ENCODE results near the gene MCF2L. TPM values are rescaled to one million over a fixed set of nuclear protein-coding genes. Genes with fewer than 3 reads are reported as not detected.

Gene MCF2L
- total RNA-seq, 1 donor from 2014 or later, result 83.0 TPM

GRCh38 chr13:113119822-113120189 lies 150.8 kb downstream of the MCF2L start:
- TF ChIP-seq, protein P1, sequence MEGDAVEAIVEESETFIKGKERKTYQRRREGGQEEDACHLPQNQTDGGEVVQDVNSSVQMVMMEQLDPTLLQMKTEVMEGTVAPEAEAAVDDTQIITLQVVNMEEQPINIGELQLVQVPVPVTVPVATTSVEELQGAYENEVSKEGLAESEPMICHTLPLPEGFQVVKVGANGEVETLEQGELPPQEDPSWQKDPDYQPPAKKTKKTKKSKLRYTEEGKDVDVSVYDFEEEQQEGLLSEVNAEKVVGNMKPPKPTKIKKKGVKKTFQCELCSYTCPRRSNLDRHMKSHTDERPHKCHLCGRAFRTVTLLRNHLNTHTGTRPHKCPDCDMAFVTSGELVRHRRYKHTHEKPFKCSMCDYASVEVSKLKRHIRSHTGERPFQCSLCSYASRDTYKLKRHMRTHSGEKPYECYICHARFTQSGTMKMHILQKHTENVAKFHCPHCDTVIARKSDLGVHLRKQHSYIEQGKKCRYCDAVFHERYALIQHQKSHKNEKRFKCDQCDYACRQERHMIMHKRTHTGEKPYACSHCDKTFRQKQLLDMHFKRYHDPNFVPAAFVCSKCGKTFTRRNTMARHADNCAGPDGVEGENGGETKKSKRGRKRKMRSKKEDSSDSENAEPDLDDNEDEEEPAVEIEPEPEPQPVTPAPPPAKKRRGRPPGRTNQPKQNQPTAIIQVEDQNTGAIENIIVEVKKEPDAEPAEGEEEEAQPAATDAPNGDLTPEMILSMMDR (IDR thresholded peaks at IDR 0.05; ENCODE audit: partially characterized antibody, unreplicated experiment), result no peak
- H3K4me1 Mint-ChIP-seq (ENCODE audit: low read depth, unreplicated experiment), result peaks cover 6% of the 10 kb centered on the region
- no peak for DNase-seq
- H3K9me3 Mint-ChIP-seq (ENCODE audit: unreplicated experiment), result peaks cover 6% of the 10 kb centered on the region
- H3K4me3 Mint-ChIP-seq (ENCODE audit: unreplicated experiment), result no peak overlapping the region
- H3K36me3 Mint-ChIP-seq (ENCODE audit: unreplicated experiment), result peaks cover 3% of the 10 kb centered on the region
- no peak overlapping the region for H3K27ac Mint-ChIP-seq (ENCODE audit: unreplicated experiment)
- H3K27me3 Mint-ChIP-seq (ENCODE audit: unreplicated experiment), result peaks cover 17% of the 10 kb centered on the region

DNA sequence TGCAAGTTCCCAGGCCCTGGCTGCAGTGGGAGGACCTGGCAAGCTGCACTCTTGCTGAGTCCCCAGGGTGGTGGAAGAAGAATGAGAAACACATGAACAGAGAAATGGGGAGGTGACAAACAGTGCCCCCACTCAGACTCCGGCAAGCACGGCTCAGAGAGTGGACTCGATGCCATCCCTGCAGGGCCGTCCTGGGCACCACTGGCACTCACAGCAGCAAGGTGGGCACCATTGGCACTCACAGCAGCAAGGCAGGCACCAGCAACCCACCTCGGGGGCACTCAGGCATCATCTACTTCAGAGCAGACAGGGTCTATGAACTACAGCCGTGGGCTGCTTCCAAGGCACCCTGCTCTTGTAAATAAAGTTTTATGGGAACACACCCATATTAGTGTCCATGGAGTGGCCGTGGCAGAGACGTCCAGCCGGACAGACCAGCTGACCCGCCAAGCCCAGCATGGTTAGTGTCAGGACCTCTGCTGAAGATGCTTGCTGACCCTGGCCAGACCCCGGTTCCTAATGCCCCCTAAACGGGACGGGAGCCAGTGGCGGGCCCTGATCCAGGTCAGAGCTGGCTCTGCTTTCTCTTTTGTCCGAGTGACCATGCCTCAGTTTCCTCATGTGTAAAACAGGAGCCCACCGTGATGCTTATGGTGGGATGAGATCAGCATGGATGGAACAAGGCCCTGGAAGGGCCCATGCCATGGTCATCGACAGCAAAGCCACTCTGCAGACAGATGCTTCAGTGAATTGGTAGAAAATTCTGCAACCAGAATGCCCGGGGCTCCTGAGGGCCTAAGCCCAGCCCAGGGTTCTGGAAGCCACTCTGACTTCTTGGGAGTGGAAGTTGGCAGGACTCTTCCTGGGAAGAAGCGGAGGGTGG lies 151.5 kb downstream of the MCF2L start:
- peaks cover 3% of the 10 kb centered on the region for H3K36me3 Mint-ChIP-seq (ENCODE audit: unreplicated experiment)
- H3K4me3 Mint-ChIP-seq (ENCODE audit: unreplicated experiment), result no peak overlapping the region
- H3K4me1 Mint-ChIP-seq (ENCODE audit: low read depth, unreplicated experiment), result peaks cover 6% of the 10 kb centered on the region
- H3K9me3 Mint-ChIP-seq (ENCODE audit: unreplicated experiment), result peaks cover 6% of the 10 kb centered on the region
- TF ChIP-seq, protein P1 (IDR thresholded peaks at IDR 0.05; ENCODE audit: partially characterized antibody, unreplicated experiment), result no peak
- no peak overlapping the region for H3K27ac Mint-ChIP-seq (ENCODE audit: unreplicated experiment)
- DNase-seq, result peak; percentile 7
- peaks cover 17% of the 10 kb centered on the region for H3K27me3 Mint-ChIP-seq (ENCODE audit: unreplicated experiment)

DNA sequence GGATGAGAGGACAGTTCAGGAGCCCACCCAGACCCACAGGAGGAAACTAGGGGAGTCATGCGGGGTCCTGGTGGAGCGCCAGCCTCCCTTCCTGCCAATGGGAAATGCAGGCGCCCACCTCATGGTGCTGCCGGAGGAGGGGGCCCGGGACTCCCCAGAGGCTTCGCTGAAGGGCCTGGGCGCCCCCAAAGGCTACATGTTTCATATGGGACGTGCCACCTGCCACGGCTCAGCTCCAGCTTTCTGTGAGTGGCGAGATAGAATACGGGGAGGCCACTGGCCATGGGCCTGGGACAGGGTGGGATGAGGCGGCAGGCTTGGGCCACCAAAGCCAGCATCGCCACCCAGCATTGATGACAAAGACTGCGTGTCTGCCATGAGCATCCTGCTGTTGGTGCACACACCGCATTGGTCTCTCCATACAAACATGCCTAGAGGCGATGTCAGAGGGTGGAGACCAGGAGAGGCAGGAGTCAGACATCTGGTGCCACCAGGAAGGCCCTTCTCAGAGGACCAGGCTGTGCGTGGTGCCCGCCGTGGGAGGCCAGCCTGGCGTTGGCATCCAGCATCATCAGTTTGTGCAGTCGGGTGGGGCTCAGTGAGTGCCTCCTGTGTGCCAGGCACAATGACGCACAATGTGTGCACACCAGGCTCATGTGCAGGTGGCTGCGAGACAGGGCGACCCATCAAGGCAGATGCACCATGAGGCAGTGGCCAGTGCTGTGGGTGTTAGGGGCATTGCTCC lies 152.3 kb downstream of the MCF2L start:
- peak; percentile 9 for DNase-seq
- Mint-ChIP-seq H3K9me3 (ENCODE audit: unreplicated experiment) (peaks cover 6% of the 10 kb centered on the region), H3K36me3 (ENCODE audit: unreplicated experiment) (peaks cover 3% of the 10 kb centered on the region), H3K27ac (ENCODE audit: unreplicated experiment) (no peak overlapping the region), H3K4me1 (ENCODE audit: low read depth, unreplicated experiment) (peaks cover 6% of the 10 kb centered on the region), H3K4me3 (ENCODE audit: unreplicated experiment) (no peak overlapping the region), H3K27me3 (ENCODE audit: unreplicated experiment) (peaks cover 17% of the 10 kb centered on the region)
- TF ChIP-seq, protein P1 (IDR thresholded peaks at IDR 0.05; ENCODE audit: partially characterized antibody, unreplicated experiment), result no peak

DNA sequence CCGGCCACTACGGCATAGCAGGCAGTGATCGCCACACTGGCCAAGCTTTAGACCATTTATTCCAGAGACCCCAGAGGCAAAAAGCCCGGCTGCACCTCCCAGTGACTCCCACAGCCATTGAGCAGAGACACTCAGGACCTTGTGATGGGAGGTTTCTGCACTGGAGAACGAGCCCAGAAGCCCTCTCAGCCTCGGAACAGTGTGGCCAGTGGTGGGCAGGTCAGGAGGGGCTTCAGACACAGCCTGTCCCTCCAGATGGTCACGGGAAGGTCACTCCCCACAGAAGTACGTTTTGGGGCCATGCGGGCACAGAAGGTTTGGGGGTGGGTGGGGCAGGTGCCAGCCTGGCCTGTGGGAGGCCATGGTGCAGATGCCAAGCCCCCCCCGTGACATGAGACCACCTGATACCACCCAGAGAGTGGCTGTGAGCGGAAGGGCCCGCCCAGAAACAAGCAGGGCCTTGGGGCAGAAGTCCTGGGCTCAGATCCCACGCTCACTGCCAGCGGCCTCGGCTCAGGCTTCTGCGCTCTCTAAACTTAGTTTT lies 153.0 kb downstream of the MCF2L start:
- Mint-ChIP-seq H3K36me3 (ENCODE audit: unreplicated experiment) (no peaks in the 10 kb centered on the region), H3K4me1 (ENCODE audit: low read depth, unreplicated experiment) (peaks cover 6% of the 10 kb centered on the region), H3K27me3 (ENCODE audit: unreplicated experiment) (peaks cover 14% of the 10 kb centered on the region), H3K4me3 (ENCODE audit: unreplicated experiment) (no peak overlapping the region), H3K27ac (ENCODE audit: unreplicated experiment) (no peak overlapping the region), H3K9me3 (ENCODE audit: unreplicated experiment) (peaks cover 6% of the 10 kb centered on the region)
- DNase-seq, result peak; percentile 8
- TF ChIP-seq, protein P1 (IDR thresholded peaks at IDR 0.05; ENCODE audit: partially characterized antibody, unreplicated experiment), result no peak
